Colonic mucosa (tissue), 4 donors: ENCODE results near the gene LRRC40. TPM values are rescaled to one million over a fixed set of nuclear protein-coding genes. Genes with fewer than 3 reads are reported as not detected.

ENCODE experiments used
- DNase-seq: peaks from one replicate; pipeline ENCODE4 v3.0.0-alpha.2; 2020
- H3K27ac ChIP-seq: fragments of 200-600 bp; one replicate; pipeline ENCODE4 v1.8.0; 2021
- H3K27me3 ChIP-seq: fragments of 200-600 bp; one replicate; pipeline ENCODE4 v1.8.0; 2021
- H3K36me3 ChIP-seq: fragments of 200-600 bp; one replicate; pipeline ENCODE4 v1.8.0; 2021
- H3K4me1 ChIP-seq: fragments of 200-600 bp; one replicate; pipeline ENCODE4 v1.8.0; 2021; ENCODE audit warnings: mild to moderate bottlenecking
- H3K4me3 ChIP-seq: fragments of 200-600 bp; one replicate; pipeline ENCODE4 v1.8.0; 2021
- H3K9ac ChIP-seq, 2 donors: one replicate each; pipeline ENCODE4 v1.7.0; 2013; ENCODE audit warnings: control low read depth in 2 of 2, low read depth in 2 of 2, low read length in 2 of 2
- H3K9me3 ChIP-seq: fragments of 200-600 bp; one replicate; pipeline ENCODE4 v1.8.0; 2021
- CTCF ChIP-seq: fragments of 200-600 bp; IDR thresholded peaks from one replicate; pipeline ENCODE4 v1.8.0; 2022; ENCODE audit warnings: antibody characterized with exemption, mild to moderate bottlenecking
- intact Hi-C: fragments of 100-400 bp; cut with DNase I; formaldehyde crosslinking; loops from one replicate; pipeline ENCODE4 v1.14.1; 2022
- total RNA-seq, 2 donors: library from RNA; stranded (reverse); fragmentation: NEBNext Ultra II Directional in 1 of 2; extraction: Animal tissue kit (Norgen Biotek cat#: 25700) in 1 of 2; gene quantifications; one replicate each; pipeline ENCODE4 v1.2.1, GENCODE V29; 2021
- donor health status: healthy.
- donor health status: DM: no; HTN: no; CAD: no.
- donor health status: DM: no; HTN: no; CAD: no.

LRRC40 gene
- total RNA-seq, 2 donors from 2014 or later: 10.2 to 10.7 TPM

GRCh38 chr1:70204139-70204538 is 1.2 kb downstream of the LRRC40 start:
- H3K9me3 ChIP-seq: no peaks in the 10 kb centered on the region
- TF ChIP-seq CTCF: no peak
- no peaks in the 10 kb centered on the region for H3K4me1 ChIP-seq
- no peak for DNase-seq
- peak overlapping the region in 1 of 2 donors; percentile 96 for H3K9ac ChIP-seq
- H3K27me3 ChIP-seq: no peaks in the 10 kb centered on the region
- no peak overlapping the region for H3K4me3 ChIP-seq
- H3K27ac ChIP-seq: no peak overlapping the region
- no peaks in the 10 kb centered on the region for H3K36me3 ChIP-seq
- intact Hi-C loops: loop anchor here (10.0 kb wide), 1 partner anchor 69 kb away; no protein-coding TSS in a partner anchor

GRCh38 chr1:70202173-70202758 is 3.1 kb downstream of the LRRC40 start:
- no peak for DNase-seq
- Histone ChIP-seq H3K27ac (no peak overlapping the region), H3K27me3 (no peaks in the 10 kb centered on the region), H3K9ac (no peak overlapping the region), H3K4me3 (no peak overlapping the region), H3K4me1 (no peaks in the 10 kb centered on the region), H3K36me3 (no peaks in the 10 kb centered on the region), H3K9me3 (no peaks in the 10 kb centered on the region)
- TF ChIP-seq CTCF: no peak
- intact Hi-C loops: loop anchor here (10.0 kb wide), 1 partner anchor 67 kb away; no protein-coding TSS in a partner anchor

- DNase-seq: no peak
Measured at GRCh38 chr1:70200065-70200464, 5.3 kb downstream of the LRRC40 start.

GRCh38 chr1:70196333-70196732 is 9.0 kb downstream of the LRRC40 start:
- intact Hi-C loops: no loop called here
- Histone ChIP-seq H3K4me3 (no peak overlapping the region), H3K4me1 (no peaks in the 10 kb centered on the region), H3K9ac (no peak overlapping the region), H3K27ac (no peak overlapping the region), H3K9me3 (no peaks in the 10 kb centered on the region), H3K36me3 (no peaks in the 10 kb centered on the region), H3K27me3 (no peaks in the 10 kb centered on the region)
- no peak for DNase-seq
- TF ChIP-seq CTCF: no peak

More at GRCh38 chr1:70200065-70200464, 5.3 kb downstream of the LRRC40 start:
- intact Hi-C loops: loop anchor here (10.0 kb wide), 1 partner anchor 65 kb away; no protein-coding TSS in a partner anchor
- no peaks in the 10 kb centered on the region for H3K9me3 ChIP-seq
- no peak for TF ChIP-seq CTCF
- no peak overlapping the region for H3K4me3 ChIP-seq
- no peak overlapping the region for H3K9ac ChIP-seq
- no peaks in the 10 kb centered on the region for H3K36me3 ChIP-seq
- no peaks in the 10 kb centered on the region for H3K27me3 ChIP-seq
- no peaks in the 10 kb centered on the region for H3K4me1 ChIP-seq
- no peak overlapping the region for H3K27ac ChIP-seq

GRCh38 chr1:70195342-70195741 is 10.0 kb downstream of the LRRC40 start:
- intact Hi-C loops: no loop called here

More at GRCh38 chr1:70195342-70195741, 10.0 kb downstream of the LRRC40 start:
- DNase-seq: no peak
- no peak overlapping the region for H3K9ac ChIP-seq
- no peak overlapping the region for H3K4me3 ChIP-seq
- no peaks in the 10 kb centered on the region for H3K9me3 ChIP-seq
- no peaks in the 10 kb centered on the region for H3K36me3 ChIP-seq
- no peaks in the 10 kb centered on the region for H3K4me1 ChIP-seq
- no peak overlapping the region for H3K27ac ChIP-seq
- no peaks in the 10 kb centered on the region for H3K27me3 ChIP-seq
- TF ChIP-seq CTCF: no peak
